ENCODE measurements around the gene ULK4. TPM values are rescaled to one million over a fixed set of nuclear protein-coding genes. Genes with fewer than 3 reads are reported as not detected.

The ULK4 gene
- total and polyA plus RNA-seq, 2 donors (not counting 1 experiment from before 2014, with no cell fraction given): 9.1 to 9.7 TPM

DNA sequence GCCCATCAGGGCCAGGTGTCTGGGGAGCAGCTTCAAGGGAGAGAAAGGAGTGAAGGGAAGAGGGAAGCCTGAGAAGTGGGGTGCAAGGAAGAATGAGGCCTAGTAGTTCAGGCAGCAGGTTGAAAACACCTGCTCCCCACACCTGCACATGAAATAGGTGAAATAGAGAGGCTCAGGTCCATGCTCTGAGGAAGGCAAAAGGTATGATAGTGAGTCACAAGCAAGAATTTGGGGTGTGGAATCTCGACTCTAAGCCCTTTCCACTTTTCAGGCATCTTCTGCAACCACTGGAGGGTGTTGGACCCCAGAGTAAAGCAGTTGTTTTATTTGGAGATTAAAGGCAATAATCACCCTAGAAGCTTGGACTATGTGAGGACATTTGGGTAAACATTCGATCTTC is 605.1 kb downstream of the ULK4 start:
- no peak overlapping the region for H3K9ac ChIP-seq (ENCODE audit: insufficient read depth, low read length)
- no peak for TF ChIP-seq EZH2 (IDR thresholded peaks at IDR 0.05; ENCODE audit: low read length, missing control alignments)
- TF ChIP-seq, protein P1, sequence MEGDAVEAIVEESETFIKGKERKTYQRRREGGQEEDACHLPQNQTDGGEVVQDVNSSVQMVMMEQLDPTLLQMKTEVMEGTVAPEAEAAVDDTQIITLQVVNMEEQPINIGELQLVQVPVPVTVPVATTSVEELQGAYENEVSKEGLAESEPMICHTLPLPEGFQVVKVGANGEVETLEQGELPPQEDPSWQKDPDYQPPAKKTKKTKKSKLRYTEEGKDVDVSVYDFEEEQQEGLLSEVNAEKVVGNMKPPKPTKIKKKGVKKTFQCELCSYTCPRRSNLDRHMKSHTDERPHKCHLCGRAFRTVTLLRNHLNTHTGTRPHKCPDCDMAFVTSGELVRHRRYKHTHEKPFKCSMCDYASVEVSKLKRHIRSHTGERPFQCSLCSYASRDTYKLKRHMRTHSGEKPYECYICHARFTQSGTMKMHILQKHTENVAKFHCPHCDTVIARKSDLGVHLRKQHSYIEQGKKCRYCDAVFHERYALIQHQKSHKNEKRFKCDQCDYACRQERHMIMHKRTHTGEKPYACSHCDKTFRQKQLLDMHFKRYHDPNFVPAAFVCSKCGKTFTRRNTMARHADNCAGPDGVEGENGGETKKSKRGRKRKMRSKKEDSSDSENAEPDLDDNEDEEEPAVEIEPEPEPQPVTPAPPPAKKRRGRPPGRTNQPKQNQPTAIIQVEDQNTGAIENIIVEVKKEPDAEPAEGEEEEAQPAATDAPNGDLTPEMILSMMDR (conservative IDR thresholded peaks at IDR 0.05 in 1 of 2, IDR thresholded peaks at IDR 0.05 in 1 of 2; ENCODE audit: low read depth in 1 of 2, low read length in 2 of 2): no peak

DNA sequence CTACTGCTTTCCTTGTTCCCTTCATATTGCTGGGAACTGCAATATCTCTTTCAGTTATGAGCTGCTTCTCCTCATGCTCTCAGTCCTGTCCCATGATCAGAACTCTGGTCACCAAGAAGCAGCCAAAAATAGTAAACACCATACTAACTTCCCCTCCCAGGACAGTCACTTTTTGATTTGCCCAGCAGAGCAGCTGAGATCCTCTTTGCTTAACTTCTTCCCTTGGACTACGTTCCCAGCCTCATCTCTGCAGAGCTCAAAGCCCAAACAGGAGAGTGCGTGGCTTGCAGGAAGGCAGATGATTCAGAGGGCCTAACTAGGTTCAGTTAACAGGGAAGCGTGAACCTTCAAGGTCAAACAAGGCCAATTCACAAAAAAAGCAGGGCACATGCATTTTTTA is 609.4 kb downstream of the ULK4 start:
- H3K36me3 ChIP-seq (ENCODE audit: control insufficient read depth, insufficient read depth, low read length): no peaks in the 10 kb centered on the region
- H3K9ac ChIP-seq (ENCODE audit: insufficient read depth, low read length): no peak overlapping the region
- no peaks in the 10 kb centered on the region for H3K27me3 ChIP-seq (ENCODE audit: control insufficient read depth, insufficient read depth, low read length)
- H3K27ac ChIP-seq (ENCODE audit: insufficient read depth, low read length): no peak overlapping the region
- TF ChIP-seq, protein P1 (conservative IDR thresholded peaks at IDR 0.05 in 1 of 2, IDR thresholded peaks at IDR 0.05 in 1 of 2; ENCODE audit: low read depth in 1 of 2, low read length in 2 of 2): no peak
- TF ChIP-seq EZH2 (IDR thresholded peaks at IDR 0.05; ENCODE audit: low read length, missing control alignments): no peak
- no peaks in the 10 kb centered on the region for H3K79me2 ChIP-seq (ENCODE audit: control insufficient read depth, insufficient read depth, low read length)
- no peak for DNase-seq (ENCODE audit: low read depth in 2 of 2)
- H4K20me1 ChIP-seq (ENCODE audit: control insufficient read depth, extremely low read depth, insufficient read depth, low read length): no peaks in the 10 kb centered on the region
- H3K9me3 ChIP-seq (ENCODE audit: control insufficient read depth, insufficient read depth, low read depth, low read length): no peaks in the 10 kb centered on the region
- H2AFZ ChIP-seq (ENCODE audit: low read length): no peak overlapping the region
- no peaks in the 10 kb centered on the region for H3K4me1 ChIP-seq (ENCODE audit: control insufficient read depth, extremely low read depth, insufficient read depth, low read length)
- no peak overlapping the region for H3K4me3 ChIP-seq (replicated peaks in 1 of 4; ENCODE audit: control extremely low read depth in 1 of 4, insufficient read depth in 1 of 4, low read depth in 3 of 4, low read length in 4 of 4)
- no peak overlapping the region for H3K4me2 ChIP-seq (ENCODE audit: extremely low read depth, insufficient read depth, low read length)

More for the DNA sequence above, 605.1 kb downstream of the ULK4 start:
- Histone ChIP-seq H3K79me2 (ENCODE audit: control insufficient read depth, insufficient read depth, low read length) (no peaks in the 10 kb centered on the region), H3K27me3 (ENCODE audit: control insufficient read depth, insufficient read depth, low read length) (no peaks in the 10 kb centered on the region), H3K9me3 (ENCODE audit: control insufficient read depth, insufficient read depth, low read depth, low read length) (no peaks in the 10 kb centered on the region), H3K4me2 (ENCODE audit: extremely low read depth, insufficient read depth, low read length) (no peak overlapping the region), H4K20me1 (ENCODE audit: control insufficient read depth, extremely low read depth, insufficient read depth, low read length) (no peaks in the 10 kb centered on the region), H2AFZ (ENCODE audit: low read length) (no peak overlapping the region), H3K36me3 (ENCODE audit: control insufficient read depth, insufficient read depth, low read length) (no peaks in the 10 kb centered on the region), H3K27ac (ENCODE audit: insufficient read depth, low read length) (no peak overlapping the region), H3K4me3 (replicated peaks in 1 of 4; ENCODE audit: control extremely low read depth in 1 of 4, insufficient read depth in 1 of 4, low read depth in 3 of 4, low read length in 4 of 4) (no peak overlapping the region), H3K4me1 (ENCODE audit: control insufficient read depth, extremely low read depth, insufficient read depth, low read length) (no peaks in the 10 kb centered on the region)
- no peak for DNase-seq (ENCODE audit: low read depth in 2 of 2)

DNA sequence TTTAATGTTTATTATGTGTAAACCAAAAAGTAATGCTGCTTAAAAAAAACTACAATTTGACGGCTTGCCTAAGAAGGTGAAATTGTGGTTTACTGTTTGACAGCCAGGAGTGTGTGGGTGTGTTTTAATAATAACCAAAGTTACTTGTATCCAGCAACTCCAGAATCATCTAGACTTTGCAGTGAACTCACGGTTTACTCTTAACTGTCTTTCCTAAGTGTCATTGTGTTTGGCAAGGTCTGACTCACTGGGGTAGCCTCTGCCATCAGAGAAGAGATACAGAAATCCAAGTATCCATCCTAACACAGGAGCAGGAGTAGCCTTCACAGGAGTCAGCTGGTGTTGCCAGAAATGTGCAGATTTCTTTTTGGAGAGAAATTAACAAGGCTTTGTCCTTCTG is 611.5 kb downstream of the ULK4 start:
- H3K9me3 ChIP-seq (ENCODE audit: control insufficient read depth, insufficient read depth, low read depth, low read length): no peaks in the 10 kb centered on the region
- no peak overlapping the region for H3K4me3 ChIP-seq (replicated peaks in 1 of 4; ENCODE audit: control extremely low read depth in 1 of 4, insufficient read depth in 1 of 4, low read depth in 3 of 4, low read length in 4 of 4)
- no peak overlapping the region for H2AFZ ChIP-seq (ENCODE audit: low read length)
- peak in 1 of 2 donors; percentile 62 for DNase-seq (ENCODE audit: low read depth in 2 of 2)
- TF ChIP-seq, protein P1 (conservative IDR thresholded peaks at IDR 0.05 in 1 of 2, IDR thresholded peaks at IDR 0.05 in 1 of 2; ENCODE audit: low read depth in 1 of 2, low read length in 2 of 2): no peak
- no peak for TF ChIP-seq EZH2 (IDR thresholded peaks at IDR 0.05; ENCODE audit: low read length, missing control alignments)
- H3K4me1 ChIP-seq (ENCODE audit: control insufficient read depth, extremely low read depth, insufficient read depth, low read length): no peaks in the 10 kb centered on the region
- H3K36me3 ChIP-seq (ENCODE audit: control insufficient read depth, insufficient read depth, low read length): no peaks in the 10 kb centered on the region
- no peak overlapping the region for H3K27ac ChIP-seq (ENCODE audit: insufficient read depth, low read length)
- no peaks in the 10 kb centered on the region for H4K20me1 ChIP-seq (ENCODE audit: control insufficient read depth, extremely low read depth, insufficient read depth, low read length)
- H3K27me3 ChIP-seq (ENCODE audit: control insufficient read depth, insufficient read depth, low read length): no peaks in the 10 kb centered on the region
- H3K79me2 ChIP-seq (ENCODE audit: control insufficient read depth, insufficient read depth, low read length): no peaks in the 10 kb centered on the region
- no peak overlapping the region for H3K9ac ChIP-seq (ENCODE audit: insufficient read depth, low read length)
- H3K4me2 ChIP-seq (ENCODE audit: extremely low read depth, insufficient read depth, low read length): no peak overlapping the region
